PC-9 (cell line): ENCODE results near the gene AFF4.

Experiments
- CTCF ChIP-seq: fragments of 200-600 bp; sonication (generic); conservative IDR thresholded peaks from 2 replicates; pipeline ENCODE4 v1.6.1; 2017; ENCODE audit warnings: mixed run types, antibody characterized with exemption, mild to moderate bottlenecking, moderate library complexity
- EZH2 ChIP-seq: fragments of 200-600 bp; sonication (generic); IDR thresholded peaks from 2 replicates; pipeline ENCODE4 v1.8.0; 2017; ENCODE audit warnings: antibody characterized with exemption, low read depth

DNA sequence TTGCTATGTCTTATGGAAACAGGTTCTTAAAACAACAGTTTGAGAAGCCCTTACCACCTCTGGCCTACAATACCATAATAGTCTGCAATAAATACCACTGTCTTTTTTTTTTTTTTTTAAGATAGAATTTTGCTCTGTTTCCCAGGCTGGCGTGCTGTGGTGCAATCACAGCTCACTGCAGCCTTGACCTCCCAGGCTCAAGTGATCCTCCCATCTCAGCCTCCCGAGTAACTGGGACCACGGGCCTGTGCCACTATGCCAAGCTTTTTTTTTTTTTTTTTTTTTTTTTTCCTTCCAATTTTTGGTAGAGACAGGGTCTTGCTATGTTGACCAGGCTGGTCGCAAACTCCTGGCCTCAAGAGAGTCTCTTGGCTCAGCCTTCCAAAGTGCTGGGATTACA lies 37.0 kb downstream of the AFF4 start:
- TF ChIP-seq CTCF (no peak), EZH2 (no peak)
